ENCODE results near the gene OBSCN.

DNA sequence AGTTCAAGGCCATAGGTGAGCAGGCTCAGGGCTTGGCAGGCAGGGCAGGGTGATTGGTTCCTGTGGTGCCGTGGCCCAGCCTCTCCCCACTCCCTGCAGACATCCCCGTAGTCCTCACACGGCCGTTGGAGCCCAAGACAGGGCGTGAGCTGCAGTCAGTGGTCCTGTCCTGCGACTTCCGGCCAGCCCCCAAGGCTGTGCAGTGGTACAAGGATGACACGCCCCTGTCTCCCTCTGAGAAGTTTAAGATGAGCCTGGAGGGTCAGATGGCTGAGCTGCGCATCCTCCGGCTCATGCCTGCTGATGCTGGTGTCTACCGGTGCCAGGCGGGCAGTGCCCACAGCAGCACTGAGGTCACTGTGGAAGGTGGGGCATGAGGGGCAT is 71.9 kb downstream of the OBSCN start:
- TF ChIP-seq, protein P1, sequence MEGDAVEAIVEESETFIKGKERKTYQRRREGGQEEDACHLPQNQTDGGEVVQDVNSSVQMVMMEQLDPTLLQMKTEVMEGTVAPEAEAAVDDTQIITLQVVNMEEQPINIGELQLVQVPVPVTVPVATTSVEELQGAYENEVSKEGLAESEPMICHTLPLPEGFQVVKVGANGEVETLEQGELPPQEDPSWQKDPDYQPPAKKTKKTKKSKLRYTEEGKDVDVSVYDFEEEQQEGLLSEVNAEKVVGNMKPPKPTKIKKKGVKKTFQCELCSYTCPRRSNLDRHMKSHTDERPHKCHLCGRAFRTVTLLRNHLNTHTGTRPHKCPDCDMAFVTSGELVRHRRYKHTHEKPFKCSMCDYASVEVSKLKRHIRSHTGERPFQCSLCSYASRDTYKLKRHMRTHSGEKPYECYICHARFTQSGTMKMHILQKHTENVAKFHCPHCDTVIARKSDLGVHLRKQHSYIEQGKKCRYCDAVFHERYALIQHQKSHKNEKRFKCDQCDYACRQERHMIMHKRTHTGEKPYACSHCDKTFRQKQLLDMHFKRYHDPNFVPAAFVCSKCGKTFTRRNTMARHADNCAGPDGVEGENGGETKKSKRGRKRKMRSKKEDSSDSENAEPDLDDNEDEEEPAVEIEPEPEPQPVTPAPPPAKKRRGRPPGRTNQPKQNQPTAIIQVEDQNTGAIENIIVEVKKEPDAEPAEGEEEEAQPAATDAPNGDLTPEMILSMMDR (IDR thresholded peaks at IDR 0.05), result no peak
- no peak for TF ChIP-seq POLR2AphosphoS5 (IDR thresholded peaks at IDR 0.05)

All from prostate gland (tissue), 2 donors.